GM19452 (cell line): ENCODE measurements around the gene OR52K2.
"Not testable (repeated sequence)": the region's sequence is repeated elsewhere in the genome, so short reads cannot be mapped to it uniquely, and the experiment has no call there.

Experiments
- ATAC-seq: cut with Tn5 transposase; IDR thresholded peaks from one replicate; pipeline ENCODE4 v1.9.1; 2021; ENCODE audit not compliant: unreplicated experiment

Gene OR52K2

GRCh38 chr11:4448995-4449394 is at the start of gene OR52K2:
OR52K2 (plus strand) TSS chr11:4449295; CDS start chr11:4449340, 45 bp downstream.
- no peak for ATAC-seq

DNA sequence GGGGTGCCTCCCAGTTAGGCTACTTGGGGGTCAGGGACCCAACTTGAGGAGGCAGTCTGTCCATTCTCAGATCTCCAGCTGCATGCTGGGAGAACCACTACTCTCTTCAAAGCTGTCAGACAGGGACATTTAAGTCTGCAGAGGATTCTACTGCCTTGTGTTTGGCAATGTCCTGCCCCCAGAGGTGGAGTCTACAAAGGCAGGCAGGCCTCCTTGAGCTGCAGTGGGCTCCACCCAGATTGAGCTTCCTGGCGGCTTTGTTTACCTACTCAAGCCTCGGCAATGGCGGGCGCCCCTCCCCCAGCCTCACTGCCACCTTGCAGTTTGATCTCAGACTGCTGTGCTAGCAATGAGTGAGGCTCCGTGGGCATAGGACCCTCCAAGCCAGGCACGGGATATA is 42.9 kb upstream of the OR52K2 start:
- not testable (repeated sequence) for ATAC-seq

DNA sequence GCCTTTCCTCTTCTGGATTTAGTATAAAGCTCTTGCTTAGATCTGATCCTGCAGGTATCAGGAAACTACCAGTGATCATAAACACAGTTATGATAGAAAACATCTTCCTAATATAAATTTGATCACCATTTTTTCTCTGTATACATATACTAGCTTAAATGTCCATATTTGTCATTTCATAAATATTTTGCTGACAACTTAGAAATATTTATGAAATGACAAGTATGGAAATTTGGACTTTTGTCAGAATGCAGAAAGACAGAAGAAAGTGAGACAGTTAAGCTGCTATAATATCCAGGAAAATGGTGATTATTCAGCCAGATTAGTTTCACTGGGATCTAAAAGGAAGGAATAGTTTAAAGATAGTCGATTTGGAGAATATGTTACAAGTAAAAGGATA is 32.8 kb upstream of the OR52K2 start:
- no peak for ATAC-seq

- no peak for ATAC-seq
These were observed 32.3 kb upstream of the OR52K2 start for GRCh38 chr11:4416816-4417215.

DNA sequence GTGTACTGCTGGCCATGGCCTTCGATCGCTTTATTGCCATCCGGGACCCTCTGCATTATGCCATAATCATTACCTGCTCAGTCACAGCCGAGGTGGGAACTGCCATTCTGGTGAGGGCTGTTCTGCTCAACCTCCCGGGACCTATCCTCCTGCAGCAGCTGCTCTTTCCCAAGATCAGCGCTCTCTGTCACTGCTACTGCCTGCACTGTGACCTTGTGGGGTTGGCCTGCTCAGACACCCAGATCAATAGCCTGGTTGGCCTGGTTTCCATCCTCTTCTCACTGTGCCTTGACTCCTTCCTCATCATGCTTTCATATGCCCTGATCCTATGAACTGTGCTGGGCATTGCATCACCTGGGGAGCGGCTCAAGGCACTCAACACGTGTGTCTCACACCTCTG is 30.7 kb upstream of the OR52K2 start:
- ATAC-seq: no peak

DNA sequence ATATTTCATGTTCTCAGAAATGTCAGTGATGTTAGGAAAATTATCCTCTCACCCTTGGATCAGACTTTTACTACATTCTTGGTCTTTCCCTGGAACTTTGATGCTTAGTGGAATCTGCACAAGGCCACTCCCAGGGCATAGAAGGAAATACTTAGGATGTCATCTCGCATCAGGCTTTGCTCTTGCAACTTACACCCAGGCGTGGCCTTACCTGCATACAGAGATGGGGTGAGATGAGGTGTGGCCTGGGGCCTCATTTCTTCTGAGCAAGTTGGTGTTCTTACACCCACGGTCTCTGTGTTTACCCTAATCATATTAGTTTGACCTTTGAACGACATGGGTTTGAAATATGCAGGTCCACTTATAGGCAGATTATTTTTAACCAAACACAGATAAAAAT is 19.0 kb upstream of the OR52K2 start:
- no peak for ATAC-seq

DNA sequence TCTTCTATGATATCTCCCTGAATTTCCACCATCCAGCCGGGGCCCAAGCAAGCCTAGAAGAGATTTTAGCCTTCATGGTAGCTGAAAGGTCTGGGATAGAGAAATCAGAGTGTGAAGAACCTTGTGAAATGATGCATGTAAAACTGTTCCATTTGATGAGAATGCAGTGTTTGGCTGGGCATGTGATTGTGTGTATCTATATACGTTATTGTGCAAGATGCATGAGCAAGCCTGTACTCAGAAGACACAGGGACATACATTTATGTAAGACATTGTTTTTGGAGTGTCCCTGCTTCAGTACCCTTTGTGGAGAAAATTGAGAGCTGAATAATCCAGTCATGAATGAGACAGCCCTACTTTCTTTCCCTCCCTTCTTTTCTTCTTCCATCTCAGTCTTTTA is 15.2 kb upstream of the OR52K2 start:
- ATAC-seq: no peak

GRCh38 chr11:4436411-4436810 is 12.7 kb upstream of the OR52K2 start:
- ATAC-seq: no peak

DNA sequence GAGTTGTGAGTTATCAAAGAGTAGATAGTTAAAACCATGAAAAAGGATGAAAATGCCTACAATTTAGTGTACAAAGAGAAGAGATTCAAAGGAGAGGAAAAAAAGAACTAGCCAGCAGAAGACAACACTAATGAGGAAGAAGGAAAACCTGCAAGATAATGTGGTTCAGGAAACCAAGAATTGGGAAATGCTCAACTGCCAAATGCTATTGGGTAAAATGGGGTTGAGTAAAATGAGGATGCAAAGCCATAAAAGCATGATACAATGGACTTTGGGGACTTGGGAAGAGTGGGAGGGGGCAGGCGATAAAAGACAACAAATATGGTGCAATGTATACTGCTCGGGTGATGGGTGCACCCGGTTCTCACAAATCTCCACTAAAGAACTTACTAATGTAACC is 7.6 kb upstream of the OR52K2 start:
- ATAC-seq: no peak

DNA sequence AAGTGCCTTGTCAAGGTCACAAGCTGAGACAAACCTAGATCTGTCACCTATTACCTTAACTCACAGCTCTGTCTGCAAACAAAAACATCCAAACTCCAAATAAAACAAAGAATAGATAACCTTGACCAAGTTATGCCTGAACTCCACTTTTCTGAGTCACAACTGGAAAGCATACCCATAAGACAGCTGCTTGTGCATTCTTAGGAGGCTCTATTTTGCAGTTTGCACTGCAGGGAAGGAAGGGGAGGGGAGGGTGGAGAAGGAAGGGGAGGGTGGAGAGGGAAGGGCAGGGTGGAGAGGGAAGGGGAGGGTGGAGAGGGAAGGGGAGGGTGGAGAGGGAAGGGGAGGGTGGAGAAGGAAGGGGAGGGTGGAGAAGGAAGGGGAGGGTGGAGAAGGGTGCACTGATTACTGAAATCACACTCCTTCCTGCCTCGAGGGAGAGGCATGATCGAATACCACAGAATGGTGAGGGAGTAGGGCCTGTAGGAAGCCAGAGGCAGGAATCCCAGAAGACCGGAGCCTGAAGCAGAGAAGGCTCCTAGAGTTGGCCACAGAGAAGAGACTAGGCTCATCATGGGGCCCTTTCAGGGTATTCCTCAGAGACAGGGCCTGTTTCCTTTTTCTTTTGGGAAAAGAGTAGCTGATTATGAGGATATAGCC is 5.7 kb upstream of the OR52K2 start:
- no peak for ATAC-seq

GRCh38 chr11:4453118-4453517 is 4.0 kb downstream of the OR52K2 start:
- no peak for ATAC-seq

DNA sequence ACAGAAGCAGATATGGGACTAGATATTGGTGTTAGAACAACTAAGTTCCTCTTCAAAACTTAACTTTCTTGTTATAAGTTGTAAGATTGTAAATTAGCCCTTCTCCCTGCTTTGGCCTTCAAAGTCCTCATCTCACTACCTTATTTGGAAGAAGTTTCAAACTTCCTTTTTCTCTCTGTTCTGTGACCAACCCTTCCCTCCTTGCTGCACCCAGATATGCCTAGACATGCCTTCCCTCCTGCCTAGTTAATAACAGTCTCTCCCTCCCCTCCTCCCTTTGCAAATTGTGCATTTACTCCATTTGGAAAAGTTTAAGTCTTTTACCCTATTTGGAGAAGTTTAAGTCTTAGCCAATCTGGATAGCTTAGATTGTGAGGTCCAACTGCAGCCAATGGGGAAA is 4.9 kb downstream of the OR52K2 start:
- ATAC-seq: no peak

- ATAC-seq: no peak
These were observed 6.3 kb downstream of the OR52K2 start for GRCh38 chr11:4455419-4455818.

DNA sequence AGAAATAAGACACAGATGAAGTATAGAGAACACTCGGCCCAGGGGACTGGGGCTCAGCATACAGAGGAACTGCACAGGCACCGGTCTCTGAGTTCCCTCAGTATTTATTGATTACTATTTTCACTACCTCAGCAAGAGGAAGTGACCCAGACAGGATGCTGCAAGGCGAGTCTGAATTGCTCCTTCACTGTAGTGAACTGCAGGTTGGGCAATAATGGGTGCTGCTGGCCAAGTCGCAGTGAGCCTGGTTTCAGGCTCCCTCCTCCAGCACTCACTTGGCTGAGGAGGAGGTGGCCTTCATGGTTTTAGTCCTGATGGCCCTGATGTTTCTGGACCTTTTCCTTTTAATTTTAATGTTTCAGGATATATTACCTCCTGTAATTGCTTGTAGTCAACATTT is 10.4 kb downstream of the OR52K2 start:
- ATAC-seq: peak; percentile 95

DNA sequence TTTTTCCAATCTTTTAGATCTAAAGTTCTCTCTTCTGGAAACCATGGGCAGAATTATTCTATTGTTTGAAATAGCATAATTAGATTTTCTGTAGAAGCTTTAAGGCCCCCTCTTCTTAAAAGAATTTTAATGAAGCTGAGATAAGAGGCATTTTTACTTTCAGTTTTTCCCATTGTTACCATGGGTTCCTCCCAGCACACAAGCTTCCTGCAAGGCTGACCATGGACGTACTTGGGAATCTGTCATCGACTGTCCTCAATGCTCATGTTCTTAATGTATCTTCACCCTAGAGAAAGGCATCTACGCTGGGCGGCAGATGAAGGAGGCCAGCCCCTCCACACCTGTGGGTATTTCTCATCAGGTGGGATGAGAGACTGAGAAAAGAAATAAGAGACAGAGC is 11.1 kb downstream of the OR52K2 start:
- ATAC-seq: no peak

DNA sequence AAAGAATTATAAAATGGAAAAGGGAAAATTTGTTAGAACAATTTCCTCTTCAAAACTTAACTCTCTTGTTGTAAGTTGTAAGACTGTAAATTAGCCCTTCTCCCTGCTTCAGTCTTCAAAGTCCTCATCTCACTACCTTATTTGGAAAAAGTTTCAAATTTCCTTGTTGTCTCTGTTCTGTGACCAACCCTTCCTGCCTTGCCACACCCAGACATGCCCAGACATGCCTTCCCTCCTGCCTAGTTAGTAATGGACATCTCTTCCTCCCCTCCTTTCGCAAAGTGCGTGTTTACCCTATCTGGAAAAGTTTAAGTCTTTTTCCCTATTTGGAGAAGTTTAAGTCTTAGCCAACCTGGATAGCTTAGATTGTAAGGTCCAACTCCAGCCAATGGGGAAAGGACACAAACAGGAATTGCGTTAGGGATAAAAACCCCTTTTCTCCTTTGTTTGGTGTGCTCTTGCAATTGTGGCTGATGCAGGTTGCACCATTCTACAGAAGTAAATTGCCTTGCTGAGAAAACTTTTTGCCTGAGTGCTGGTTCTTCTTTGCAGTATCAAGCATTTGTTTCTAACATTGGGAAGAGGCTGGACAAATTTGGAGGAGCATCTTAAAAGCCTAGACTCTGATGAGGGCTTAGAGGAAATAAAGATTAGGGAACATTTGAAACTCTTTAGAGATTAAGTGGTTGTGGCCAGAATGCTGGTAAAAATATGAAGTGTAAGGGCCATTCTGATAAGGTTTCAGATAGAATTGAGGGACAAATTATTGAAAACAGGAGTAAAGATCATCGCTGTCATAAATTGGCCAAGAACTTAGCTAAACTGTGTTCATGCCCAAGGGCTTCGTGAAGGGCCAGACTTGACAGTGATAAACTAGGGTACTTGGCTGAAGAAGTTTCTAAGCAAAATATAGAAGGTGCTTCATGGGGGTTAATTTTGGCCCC is 15.4 kb downstream of the OR52K2 start:
- ATAC-seq: no peak

GRCh38 chr11:4465407-4465806 is 16.3 kb downstream of the OR52K2 start:
- no peak for ATAC-seq

GRCh38 chr11:4466131-4466870 is 17.2 kb downstream of the OR52K2 start:
- ATAC-seq: no peak

DNA sequence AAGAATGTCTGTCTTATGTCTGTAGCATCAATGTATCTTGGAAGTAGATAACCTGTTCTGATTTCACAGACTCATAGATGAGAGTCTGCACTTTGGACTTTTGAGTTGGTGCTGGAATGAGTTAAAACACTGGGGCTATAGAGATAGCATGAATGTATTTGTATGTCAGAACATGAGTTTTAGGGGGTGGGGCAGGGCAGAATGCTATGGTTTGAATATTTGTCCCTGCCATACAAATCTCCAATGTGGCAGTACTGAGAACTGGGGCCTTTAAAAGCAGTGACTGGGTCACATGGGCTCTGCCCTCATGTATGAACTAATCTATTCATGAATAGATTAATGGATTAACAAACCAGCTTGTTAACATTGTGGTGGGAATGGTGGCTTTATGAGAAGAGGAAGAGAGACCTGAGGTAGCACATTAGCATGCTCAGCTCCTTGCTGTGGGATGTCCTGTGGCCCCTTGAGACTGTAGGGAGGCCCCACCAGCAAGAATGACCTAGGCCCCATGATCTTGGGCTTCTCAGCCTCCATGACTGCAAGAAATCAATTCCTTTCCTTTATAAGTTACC is 17.9 kb downstream of the OR52K2 start:
- ATAC-seq: peak; percentile 64

GRCh38 chr11:4467811-4468606 is 18.9 kb downstream of the OR52K2 start:
- ATAC-seq: no peak
